ENCODE results near the gene LYL1.

- TF ChIP-seq CTCF (IDR thresholded peaks at IDR 0.05; ENCODE audit: insufficient read depth, low read length): no peak
- TF ChIP-seq, protein P1, sequence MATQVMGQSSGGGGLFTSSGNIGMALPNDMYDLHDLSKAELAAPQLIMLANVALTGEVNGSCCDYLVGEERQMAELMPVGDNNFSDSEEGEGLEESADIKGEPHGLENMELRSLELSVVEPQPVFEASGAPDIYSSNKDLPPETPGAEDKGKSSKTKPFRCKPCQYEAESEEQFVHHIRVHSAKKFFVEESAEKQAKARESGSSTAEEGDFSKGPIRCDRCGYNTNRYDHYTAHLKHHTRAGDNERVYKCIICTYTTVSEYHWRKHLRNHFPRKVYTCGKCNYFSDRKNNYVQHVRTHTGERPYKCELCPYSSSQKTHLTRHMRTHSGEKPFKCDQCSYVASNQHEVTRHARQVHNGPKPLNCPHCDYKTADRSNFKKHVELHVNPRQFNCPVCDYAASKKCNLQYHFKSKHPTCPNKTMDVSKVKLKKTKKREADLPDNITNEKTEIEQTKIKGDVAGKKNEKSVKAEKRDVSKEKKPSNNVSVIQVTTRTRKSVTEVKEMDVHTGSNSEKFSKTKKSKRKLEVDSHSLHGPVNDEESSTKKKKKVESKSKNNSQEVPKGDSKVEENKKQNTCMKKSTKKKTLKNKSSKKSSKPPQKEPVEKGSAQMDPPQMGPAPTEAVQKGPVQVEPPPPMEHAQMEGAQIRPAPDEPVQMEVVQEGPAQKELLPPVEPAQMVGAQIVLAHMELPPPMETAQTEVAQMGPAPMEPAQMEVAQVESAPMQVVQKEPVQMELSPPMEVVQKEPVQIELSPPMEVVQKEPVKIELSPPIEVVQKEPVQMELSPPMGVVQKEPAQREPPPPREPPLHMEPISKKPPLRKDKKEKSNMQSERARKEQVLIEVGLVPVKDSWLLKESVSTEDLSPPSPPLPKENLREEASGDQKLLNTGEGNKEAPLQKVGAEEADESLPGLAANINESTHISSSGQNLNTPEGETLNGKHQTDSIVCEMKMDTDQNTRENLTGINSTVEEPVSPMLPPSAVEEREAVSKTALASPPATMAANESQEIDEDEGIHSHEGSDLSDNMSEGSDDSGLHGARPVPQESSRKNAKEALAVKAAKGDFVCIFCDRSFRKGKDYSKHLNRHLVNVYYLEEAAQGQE (IDR thresholded peaks at IDR 0.05; ENCODE audit: insufficient replicate concordance, low read depth): no peak
- no peak for TF ChIP-seq GABPA (IDR thresholded peaks at IDR 0.05; ENCODE audit: low read depth)
- TF ChIP-seq POLR2AphosphoS5 (IDR thresholded peaks at IDR 0.05; ENCODE audit: low read depth): no peak
- TF ChIP-seq SPI1 (IDR thresholded peaks at IDR 0.05; ENCODE audit: borderline replicate concordance, low read depth): no peak
Observed at GRCh38 chr19:13135068-13136062, 32.7 kb upstream of the LYL1 start.

Data from HL-60 (cell line).